Lower lobe of right lung (tissue), 2 donors: ENCODE measurements around the gene GNG7. TPM values are rescaled to one million over a fixed set of nuclear protein-coding genes. Genes with fewer than 3 reads are reported as not detected.
"Not testable (repeated sequence)": the region's sequence is repeated elsewhere in the genome, so short reads cannot be mapped to it uniquely, and the experiment has no call there.

Experiments
- ATAC-seq, 2 donors: fragments of 200-7000 bp; cut with Tn5 transposase; one replicate each; pipeline ENCODE4 v1.9.1; 2020 to 2022; ENCODE audit warnings: mild to moderate bottlenecking in 2 of 2, moderate library complexity in 2 of 2
- DNase-seq: peaks from one replicate; pipeline ENCODE4 v3.0.0-alpha.2; 2020
- H3K27ac ChIP-seq: fragments of 200-600 bp; one replicate; pipeline ENCODE4 v1.8.0; 2022
- H3K27me3 ChIP-seq: fragments of 200-600 bp; one replicate; pipeline ENCODE4 v1.8.0; 2022; ENCODE audit warnings: low read depth
- H3K36me3 ChIP-seq: fragments of 200-600 bp; one replicate; pipeline ENCODE4 v1.8.0; 2022; ENCODE audit warnings: mild to moderate bottlenecking
- H3K4me1 ChIP-seq: fragments of 200-600 bp; one replicate; pipeline ENCODE4 v1.8.0; 2022
- H3K4me3 ChIP-seq: fragments of 200-600 bp; one replicate; pipeline ENCODE4 v1.8.0; 2022; ENCODE audit warnings: mild to moderate bottlenecking
- H3K9me3 ChIP-seq: fragments of 200-600 bp; one replicate; pipeline ENCODE4 v1.8.0; 2022
- intact Hi-C: fragments of 100-400 bp; cut with DNase I; formaldehyde crosslinking; loops from one replicate; pipeline ENCODE4 v1.11.0; 2022
- total RNA-seq: library from RNA; stranded (reverse); fragmentation: NEBNext Ultra II Directional; extraction: Animal tissue kit (Norgen Biotek cat#: 25700); gene quantifications from one replicate; pipeline ENCODE4 v1.2.1, GENCODE V29; 2021
- TF ChIP-seq, protein P1 (sequence below): fragments of 200-600 bp; IDR thresholded peaks from one replicate; pipeline ENCODE4 v1.8.0; 2022; ENCODE audit warnings: antibody characterized with exemption, mild to moderate bottlenecking
- donor health status: DM: no; HTN: yes; CAD: no; lungs with severe emphysema.

The GNG7 gene
- total RNA-seq, 1 donor from 2014 or later = 6.2 TPM

DNA sequence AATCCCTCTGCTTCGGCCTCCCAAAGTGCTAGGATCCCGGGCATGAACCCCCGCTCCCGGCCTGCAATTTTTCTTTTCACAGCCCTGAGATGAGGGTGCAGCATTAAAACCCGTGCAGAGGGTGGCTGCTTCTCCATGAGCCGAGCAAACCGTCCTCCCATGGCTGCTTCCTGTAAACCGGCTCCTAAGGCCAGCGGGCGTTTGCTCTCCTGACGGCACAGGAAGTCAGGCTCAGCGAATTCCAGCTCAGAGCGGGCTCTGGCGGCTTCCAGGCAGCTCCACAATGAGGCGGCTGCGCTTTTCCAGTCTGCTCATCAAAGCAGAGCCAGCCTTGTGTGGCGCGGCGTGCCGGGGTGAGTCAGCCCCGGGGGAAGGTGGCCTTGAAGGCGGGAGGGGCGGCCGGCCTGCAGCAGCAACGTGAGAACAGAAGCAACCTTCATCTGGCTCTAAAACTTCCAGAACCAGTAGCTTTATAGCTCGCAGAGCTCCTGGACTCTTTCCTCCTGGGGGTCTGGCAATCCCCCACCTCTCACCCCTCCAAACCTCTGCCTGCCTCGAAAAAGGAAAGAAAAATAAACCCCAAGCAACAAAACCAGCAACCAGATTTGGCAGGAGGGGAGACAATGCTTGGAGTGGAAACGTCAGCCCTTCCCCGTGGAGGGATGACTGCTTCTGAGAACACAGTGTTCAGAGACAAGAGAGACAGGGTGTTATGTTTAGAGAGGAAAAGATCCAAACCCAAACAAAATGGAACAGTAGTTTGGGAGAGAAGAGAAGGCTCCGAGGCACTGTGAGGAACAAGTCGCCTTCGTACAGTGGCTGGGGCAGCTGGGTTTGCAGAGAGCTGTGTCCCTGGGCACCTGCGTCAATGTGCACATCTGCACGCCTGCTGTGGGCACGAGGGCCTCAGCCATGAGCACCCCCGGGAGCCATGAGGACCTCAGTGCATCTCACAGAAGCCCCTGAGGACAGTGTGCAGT lies 158.7 kb downstream of the GNG7 start:
- intact Hi-C loops = no loop called here
- peak; percentile 91 for DNase-seq
- Histone ChIP-seq H3K4me3 (peak overlapping the region; percentile 36), H3K9me3 (no peaks in the 10 kb centered on the region), H3K27ac (peak overlapping the region; percentile 93), H3K27me3 (no peaks in the 10 kb centered on the region), H3K36me3 (no peaks in the 10 kb centered on the region), H3K4me1 (peaks cover 81% of the 10 kb centered on the region)
- ATAC-seq = peak; percentile 84
- TF ChIP-seq, protein P1, sequence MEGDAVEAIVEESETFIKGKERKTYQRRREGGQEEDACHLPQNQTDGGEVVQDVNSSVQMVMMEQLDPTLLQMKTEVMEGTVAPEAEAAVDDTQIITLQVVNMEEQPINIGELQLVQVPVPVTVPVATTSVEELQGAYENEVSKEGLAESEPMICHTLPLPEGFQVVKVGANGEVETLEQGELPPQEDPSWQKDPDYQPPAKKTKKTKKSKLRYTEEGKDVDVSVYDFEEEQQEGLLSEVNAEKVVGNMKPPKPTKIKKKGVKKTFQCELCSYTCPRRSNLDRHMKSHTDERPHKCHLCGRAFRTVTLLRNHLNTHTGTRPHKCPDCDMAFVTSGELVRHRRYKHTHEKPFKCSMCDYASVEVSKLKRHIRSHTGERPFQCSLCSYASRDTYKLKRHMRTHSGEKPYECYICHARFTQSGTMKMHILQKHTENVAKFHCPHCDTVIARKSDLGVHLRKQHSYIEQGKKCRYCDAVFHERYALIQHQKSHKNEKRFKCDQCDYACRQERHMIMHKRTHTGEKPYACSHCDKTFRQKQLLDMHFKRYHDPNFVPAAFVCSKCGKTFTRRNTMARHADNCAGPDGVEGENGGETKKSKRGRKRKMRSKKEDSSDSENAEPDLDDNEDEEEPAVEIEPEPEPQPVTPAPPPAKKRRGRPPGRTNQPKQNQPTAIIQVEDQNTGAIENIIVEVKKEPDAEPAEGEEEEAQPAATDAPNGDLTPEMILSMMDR = peak; percentile 39

DNA sequence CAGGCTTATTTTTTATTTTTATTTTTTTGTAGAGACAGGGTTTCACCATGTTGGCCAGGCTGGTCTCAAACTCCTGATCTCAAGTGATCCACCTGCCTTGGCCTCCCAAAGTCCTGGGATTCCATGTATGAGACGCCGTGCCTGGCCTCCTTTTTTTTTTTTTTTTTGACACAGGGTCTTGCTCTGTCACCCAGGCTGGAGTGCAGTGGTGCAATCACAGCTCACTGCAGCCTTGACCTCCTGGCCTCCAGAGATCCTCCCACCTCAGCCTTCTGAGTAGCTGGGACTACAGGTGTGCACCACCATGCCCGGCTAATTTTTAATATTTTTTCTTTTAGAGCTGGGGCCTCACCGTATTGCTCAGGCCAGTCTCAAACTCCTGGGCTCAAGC lies 159.4 kb downstream of the GNG7 start:
- H3K4me1 ChIP-seq = peaks cover 79% of the 10 kb centered on the region

DNA sequence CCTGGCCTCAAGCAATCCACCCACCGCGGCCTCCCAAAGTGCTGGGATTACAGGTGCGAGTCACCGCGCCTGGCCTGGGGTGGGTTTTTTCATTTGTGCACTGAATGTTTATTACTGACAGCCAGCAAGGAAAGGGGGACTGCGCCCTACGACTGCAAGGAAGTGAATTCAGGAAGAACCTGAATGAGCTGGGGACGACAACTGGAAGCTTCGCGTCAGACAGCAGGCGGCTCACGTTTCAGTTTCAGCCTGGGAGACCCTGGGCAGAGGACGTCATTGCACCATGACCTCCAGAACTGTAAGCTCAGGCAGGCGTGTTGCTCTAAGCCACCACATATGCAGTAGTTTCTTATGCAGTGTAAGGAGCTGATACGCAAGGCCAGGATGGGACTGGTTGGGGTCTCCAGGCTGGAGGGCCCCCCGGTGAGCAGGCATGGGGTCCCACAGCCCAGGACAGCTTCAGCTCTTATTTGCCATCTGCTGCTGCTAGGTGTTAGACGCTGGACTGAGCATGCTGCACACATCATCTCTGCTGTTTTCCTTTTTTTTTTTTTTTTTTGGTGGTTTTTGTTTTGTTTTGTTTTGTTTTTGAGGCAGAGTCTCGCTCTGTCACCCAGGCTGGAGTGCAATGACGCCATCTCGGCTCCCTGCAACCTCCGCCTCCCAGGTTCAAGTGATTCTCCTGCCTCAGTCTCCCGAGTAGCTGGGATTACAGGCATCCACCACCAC lies 160.0 kb downstream of the GNG7 start:
- peak overlapping the region; percentile 93 for H3K27ac ChIP-seq
- peaks cover 73% of the 10 kb centered on the region for H3K4me1 ChIP-seq
- ATAC-seq = no peak
- no peaks in the 10 kb centered on the region for H3K36me3 ChIP-seq
- peak; percentile 55 for DNase-seq
- intact Hi-C loops = no loop called here
- no peak overlapping the region for H3K4me3 ChIP-seq
- H3K27me3 ChIP-seq = no peaks in the 10 kb centered on the region
- TF ChIP-seq, protein P1 = no peak
- H3K9me3 ChIP-seq = no peaks in the 10 kb centered on the region

More for the DNA sequence above, 159.4 kb downstream of the GNG7 start:
- H3K9me3 ChIP-seq, ATAC-seq, H3K36me3 ChIP-seq, H3K27me3 ChIP-seq, intact Hi-C loops: not testable (repeated sequence)
- peak overlapping the region; percentile 36 for H3K4me3 ChIP-seq
- H3K27ac ChIP-seq = peak overlapping the region; percentile 93
- peak; percentile 34 for DNase-seq

DNA sequence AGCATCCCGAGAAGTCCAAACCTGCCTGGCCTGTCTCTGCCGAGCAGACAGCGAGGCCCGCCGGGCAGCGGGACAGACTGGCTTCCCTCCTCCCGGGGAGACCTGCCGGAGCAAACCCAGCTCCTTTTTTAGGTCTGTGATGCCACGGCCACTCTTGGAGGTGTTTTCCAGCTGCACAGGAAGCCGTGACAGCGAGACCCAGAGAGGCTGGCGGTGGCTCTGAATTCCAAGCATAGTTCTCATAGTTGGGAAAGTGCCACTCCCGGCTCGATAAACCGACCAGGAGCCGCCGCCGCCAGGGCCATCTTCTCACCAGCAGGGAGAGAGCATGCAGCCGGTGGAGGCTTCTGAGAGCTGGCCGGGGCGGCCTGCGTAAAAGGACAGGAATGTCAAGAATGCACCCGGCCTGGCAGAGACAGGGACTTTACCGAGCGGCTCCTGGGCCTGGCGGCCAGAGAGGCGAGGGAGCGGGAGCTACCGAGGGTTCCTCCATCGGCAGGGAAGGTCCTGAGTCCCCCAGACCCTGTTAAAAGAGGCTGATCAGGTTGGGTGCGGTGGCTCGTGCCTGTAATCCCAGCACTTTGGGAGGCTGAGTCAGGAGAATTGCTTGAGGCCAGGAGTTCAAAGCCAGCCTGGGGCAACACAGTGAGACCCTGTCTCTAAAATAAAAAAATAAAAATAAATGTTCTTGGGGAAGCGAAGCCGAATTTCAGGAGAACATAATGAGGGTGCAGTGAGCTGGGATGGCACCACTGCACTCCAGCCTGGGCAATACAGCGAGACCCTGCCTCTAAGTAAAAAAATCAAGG lies 161.6 kb downstream of the GNG7 start:
- DNase-seq (peak; percentile 92), ATAC-seq (peak; percentile 89 to 90)
- H3K4me3 ChIP-seq = peak overlapping the region; percentile 17
- no peaks in the 10 kb centered on the region for H3K9me3 ChIP-seq
- peaks cover 57% of the 10 kb centered on the region for H3K4me1 ChIP-seq
- no peaks in the 10 kb centered on the region for H3K36me3 ChIP-seq
- no peaks in the 10 kb centered on the region for H3K27me3 ChIP-seq
- TF ChIP-seq, protein P1 = peak; percentile 26
- intact Hi-C loops = no loop called here
- peak overlapping the region; percentile 93 for H3K27ac ChIP-seq

DNA sequence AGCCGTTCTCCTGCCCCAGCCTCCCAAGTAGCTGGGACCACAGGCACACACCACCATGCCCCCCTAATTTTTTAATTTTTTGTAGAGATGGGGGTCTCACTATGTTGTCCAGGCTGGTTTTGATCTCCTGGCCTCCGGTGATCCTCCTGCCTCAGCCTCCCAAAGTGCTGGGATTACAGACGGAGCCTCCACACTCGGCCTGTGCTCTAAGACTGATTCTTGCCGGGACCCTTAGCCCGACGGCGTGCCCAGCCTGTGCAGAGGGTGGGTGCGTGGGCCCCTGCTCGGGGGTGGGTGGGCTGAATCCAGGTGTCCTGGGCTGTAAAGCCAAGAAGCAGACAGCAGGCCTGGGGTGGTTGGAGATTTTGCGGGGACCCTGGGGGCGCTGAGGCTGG lies 162.2 kb downstream of the GNG7 start:
- H3K36me3 ChIP-seq = no peaks in the 10 kb centered on the region
- H3K4me3 ChIP-seq = peak overlapping the region; percentile 17
- intact Hi-C loops = no loop called here
- no peaks in the 10 kb centered on the region for H3K9me3 ChIP-seq
- no peak for DNase-seq
- peak overlapping the region; percentile 93 for H3K27ac ChIP-seq
- TF ChIP-seq, protein P1 = no peak
- peaks cover 51% of the 10 kb centered on the region for H3K4me1 ChIP-seq
- H3K27me3 ChIP-seq = no peaks in the 10 kb centered on the region
- ATAC-seq = no peak
